H1 (cell line): ENCODE measurements around the gene BSN. TPM values are rescaled to one million over a fixed set of nuclear protein-coding genes. Genes with fewer than 3 reads are reported as not detected.

Experiments used
- CTCF ChIP-seq, 3 experiments: IDR thresholded peaks; 1 replicate in 2 of 3; 2 replicates in 1 of 3; pipeline versions ENCODE4 v1.5.1 to v1.6.1; 2011; ENCODE audit warnings: low read length in 3 of 3, mild to moderate bottlenecking in 3 of 3, inconsistent platforms in 2 of 3, low read depth in 1 of 3, moderate library complexity in 1 of 3; ENCODE audit not compliant: insufficient read depth in 1 of 3; ENCODE audit errors: control extremely low read depth in 1 of 3
- KDM4A ChIP-seq: IDR thresholded peaks from one replicate; pipeline ENCODE4 v1.7.1; 2012; ENCODE audit warnings: low read depth, mild to moderate bottlenecking, moderate library complexity, low read length, inconsistent platforms; ENCODE audit not compliant: severe bottlenecking
- TAF7 ChIP-seq: optimal IDR thresholded peaks from 2 replicates; pipeline ENCODE3; 2011; ENCODE audit warnings: low read depth, mild to moderate bottlenecking, inconsistent platforms, low read length, moderate library complexity, borderline replicate concordance
- polyA plus RNA-seq, 7 experiments: library from polyadenylated mRNA; depleted of rRNA in 3 of 7; stranded (reverse) in 5 of 7; unstranded in 2 of 7; fragments of >200 nt in 5 of 7; fragments of 200-250 nt in 2 of 7; gene quantifications; 1 replicate in 5 of 7; 2 replicates in 1 of 7; 4 replicates in 1 of 7; pipeline versions ENCODE4 v1.2.1 to v1.2.3, GENCODE V29; 2011 to 2013; ENCODE audit warnings: missing spikeins in 2 of 7, mixed read lengths in 2 of 7
- total RNA-seq: library from RNA; stranded (reverse); fragmentation: NEBNext Ultra II Directional; extraction: Animal tissue kit (Norgen Biotek cat#: 25700); gene quantifications from 2 replicates; pipeline ENCODE4 v1.2.1, GENCODE V29; 2021

Gene BSN
- total and polyA plus RNA-seq, 2 of the 8 experiments (the other 6 are each of a cell fraction or from before 2014, with no cell fraction given), result 0.60 to 3.0 TPM

GRCh38 chr3:49536875-49537533 is 17.3 kb upstream of the BSN start (continued):
- TF ChIP-seq CTCF (IDR thresholded peaks at IDR 0.05; ENCODE audit: control extremely low read depth in 1 of 3, insufficient read depth in 1 of 3, low read depth in 1 of 3, low read length in 3 of 3) (no peak), TAF7 (no peak), KDM4A (no peak)
